NCI-H82 treated with DMSO at 0.1 percent for 48 hours (cell line): ENCODE data around the gene NPIPA3.
"Not testable (repeated sequence)": the region's sequence is repeated elsewhere in the genome, so short reads cannot be mapped to it uniquely, and the experiment has no call there.

ENCODE experiments used
- DNase-seq: peaks from one replicate; lab custom pipeline; 2025; ENCODE audit not compliant: unreplicated experiment; lab: John Stamatoyannopoulos, UW

Gene NPIPA3

DNA sequence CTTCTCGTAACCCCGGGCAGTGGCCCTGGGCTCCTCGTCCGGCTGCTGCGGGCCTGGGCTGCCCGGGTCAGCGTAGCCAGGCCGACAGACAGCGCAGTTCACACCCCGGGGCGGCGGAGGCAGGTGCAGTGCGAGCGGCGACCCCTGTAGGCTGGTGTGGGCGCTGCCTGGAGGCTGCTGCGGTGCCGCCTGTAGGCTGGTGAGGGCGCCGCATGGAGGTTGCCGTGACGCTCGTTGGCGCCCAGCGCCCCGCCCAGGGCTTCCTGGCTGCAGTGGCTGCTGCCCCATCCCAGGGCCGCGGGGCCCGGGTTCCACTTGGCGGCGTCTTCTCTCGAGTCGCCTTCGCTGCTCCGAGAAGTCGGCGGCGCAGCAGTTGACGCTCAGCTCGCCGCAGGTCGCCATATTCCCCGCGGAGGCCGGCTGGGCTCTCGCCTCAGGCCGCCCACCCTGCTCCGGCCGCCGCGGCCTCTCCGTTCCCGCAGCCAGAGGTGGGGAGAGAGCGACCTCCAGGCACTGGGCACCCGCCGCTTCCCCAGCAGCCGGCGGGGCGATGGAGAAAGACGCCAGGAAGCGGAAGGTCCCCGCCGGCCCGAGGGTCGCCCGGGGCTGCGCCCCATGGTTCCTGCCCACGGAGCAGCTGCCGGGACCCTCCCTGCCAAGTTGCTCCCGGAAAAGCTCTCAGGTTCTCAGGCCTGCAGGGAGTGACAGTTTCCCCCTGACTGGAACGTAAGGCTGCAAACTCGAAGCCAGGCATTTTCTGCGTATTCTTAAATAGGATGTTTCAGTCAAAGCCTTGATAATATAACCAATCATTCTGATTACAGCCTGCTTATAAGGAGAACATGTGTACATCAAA is at the start of gene NPIPA3:
Gene NPIPA3 (plus strand): TSS at position 256 of the 856 bp plus-strand sequence. CDS start 5,533 bp downstream, outside the sequence.
- not testable (repeated sequence) for DNase-seq

DNA sequence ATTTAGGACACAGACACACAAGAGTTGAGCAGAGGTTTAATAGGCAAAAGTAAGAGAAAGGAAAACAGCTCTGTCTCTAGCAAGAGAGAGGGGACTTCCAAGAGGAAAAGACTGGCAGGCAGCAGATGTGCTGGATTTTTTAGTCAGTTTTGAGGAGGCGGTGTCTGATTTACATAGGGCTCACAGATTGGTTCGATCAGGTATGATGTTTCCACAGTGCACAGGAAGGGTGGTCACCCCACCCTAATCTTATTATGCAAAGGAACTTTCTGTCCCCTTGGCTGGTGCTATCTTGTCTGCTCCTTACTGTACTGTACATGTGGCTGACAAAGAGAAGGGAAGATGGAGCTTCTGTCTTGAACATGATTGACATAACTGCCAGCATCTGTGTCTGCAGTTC is 45.1 kb upstream of the NPIPA3 start:
- peak; percentile 96 for DNase-seq

DNA sequence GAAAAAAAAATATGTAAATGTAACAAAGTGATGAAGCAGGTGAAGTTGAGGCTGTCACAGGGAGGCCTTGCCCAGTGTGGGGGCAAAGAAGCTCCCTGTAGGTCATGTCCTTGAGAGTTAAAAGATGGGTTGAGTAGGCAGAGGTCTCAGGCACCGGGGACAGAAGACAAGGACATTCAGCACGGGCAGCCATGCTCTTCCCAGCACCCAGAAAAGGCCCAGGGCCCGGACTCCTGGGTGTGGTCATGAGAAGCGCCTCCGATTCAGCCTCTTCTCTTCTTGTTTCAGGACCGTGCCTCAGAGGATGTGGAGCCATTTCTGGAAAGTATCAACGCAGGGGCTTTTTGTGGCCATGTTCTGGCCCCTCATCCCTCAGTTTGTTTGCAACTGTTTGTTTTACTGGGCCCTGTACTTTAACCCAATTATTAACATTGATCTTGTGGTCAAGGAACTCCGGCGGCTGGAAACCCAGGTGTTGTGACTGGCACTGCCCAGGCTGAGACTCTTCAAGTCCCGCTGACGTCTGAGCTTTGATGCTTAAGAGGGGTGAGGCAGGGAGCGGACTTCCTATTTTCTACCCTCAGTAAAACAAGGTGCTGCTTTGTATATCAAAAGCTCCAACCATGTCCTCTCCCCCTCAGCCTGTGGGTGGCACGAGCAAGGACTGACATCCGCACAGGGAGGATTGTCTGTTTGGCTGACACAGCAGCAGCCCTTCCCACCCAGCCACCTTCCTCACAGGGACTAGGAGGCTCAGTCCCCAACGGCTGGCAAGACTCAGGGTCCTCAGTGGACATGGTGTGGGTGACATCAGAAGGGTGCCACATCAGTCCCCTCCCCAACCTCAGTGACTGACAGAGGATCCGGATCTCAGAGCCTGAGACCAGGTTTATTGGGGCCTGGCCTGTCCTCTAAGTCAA is 35.6 kb upstream of the NPIPA3 start:
- no peak for DNase-seq

DNA sequence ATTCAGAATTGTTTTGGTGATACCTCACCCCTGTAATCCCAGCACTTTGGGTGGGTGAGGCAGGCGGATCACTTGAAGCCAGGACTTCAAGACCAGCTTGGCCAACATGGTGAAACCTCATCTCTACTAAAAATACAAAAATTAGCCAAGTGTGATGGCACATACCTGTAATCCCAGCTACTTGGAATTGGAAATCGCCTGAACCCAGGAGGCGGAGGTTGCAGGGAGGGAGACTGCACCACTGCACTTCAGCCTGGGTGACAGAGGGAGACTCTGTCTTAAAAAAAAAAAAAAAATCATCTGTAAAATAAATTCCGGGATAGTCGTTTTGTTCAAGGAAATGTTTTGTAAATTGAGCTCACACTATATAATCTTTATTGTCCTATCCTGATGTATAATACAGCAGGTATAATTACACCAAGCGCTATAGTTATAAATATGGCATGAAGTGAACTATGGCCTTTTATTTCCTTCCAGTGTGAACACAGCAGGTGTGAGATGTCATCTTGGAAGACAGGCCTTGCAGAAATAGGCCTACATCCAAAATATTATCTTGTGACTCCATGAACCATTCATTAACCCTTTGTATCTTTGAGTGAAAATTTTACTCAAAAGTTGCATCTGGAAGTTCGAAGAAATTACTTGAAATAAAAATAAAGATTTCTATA is 34.5 kb upstream of the NPIPA3 start:
- DNase-seq = no peak

DNA sequence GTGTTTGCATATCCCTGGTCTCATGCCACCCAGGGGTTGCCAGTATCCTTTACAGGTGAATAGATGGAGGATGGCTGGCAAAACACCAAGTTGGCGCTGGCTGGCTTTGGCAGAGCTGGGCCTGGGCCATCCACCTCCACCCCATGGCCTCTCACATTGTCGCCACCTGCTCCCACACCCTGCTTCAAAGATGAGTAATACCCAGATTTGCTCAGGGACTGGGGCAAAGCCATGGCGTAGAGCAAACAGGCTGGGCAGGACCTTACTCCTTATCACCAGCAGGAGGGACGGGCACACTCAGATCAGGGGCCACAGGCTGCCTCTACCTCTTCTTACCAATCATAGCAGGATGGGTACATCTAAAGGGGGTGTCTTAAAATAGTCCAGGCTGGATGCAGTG is 33.4 kb upstream of the NPIPA3 start:
- no peak for DNase-seq

DNA sequence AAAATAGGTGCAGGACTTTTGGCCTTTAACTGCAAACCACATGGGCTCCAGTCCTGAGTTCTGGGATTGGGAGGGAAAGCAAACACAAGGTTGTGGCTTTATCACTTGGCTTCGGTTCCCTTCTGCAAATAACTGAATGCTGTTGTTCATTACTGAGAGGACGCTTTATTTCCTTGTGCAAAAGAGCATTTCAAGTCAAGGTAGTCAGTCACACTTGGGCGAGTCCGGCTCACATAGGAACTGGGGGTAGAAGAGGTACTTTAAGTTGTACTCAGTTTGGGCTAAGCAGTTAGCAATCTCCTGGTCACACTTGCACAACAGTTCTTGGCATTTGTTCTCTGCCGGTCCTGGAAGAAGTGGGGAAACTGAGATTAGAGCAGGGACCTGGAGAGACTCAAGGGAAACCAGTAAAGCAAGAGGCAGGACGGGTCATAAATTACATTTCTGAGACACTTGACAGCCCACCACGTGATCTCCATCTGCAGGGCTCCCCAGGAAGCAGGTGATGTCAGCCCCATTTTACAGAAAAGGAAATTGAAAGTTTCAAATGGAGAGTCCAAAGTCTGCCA is 30.7 kb upstream of the NPIPA3 start:
- no peak for DNase-seq

DNA sequence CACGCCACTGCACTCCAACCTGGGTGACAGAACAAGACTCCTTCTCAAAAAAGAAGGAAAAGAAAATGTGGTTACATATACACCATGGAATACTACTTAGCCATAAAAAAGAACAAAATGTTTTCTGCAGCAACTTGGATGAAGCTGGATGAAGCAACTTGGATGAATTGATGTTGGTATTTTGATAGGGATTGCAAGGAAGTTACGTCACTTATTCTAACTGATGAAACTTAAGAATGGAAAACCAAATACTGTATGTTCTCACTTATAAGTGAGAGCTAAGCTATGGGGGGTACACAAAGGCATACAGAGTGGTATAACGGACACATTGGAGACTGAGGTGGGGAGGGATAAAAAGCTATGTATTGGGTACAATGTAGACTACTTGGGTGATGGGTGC is 26.6 kb upstream of the NPIPA3 start:
- DNase-seq = no peak

DNA sequence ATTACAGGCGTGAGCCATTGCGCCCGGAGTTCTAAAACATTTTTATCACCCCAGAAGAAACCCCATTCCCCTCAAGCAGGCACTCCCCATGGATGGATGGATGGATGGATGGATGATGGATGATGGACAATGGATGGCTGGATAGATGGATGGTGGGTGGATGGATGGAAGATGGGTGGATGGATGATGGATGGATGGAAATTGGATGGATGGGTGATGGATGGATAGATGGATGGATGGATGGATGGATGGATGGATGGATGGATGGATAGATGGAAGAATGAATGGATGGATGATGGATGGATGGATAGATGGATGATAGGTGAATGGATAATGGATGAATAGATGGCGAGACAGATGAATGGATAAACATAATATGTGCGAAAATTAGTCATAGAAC is 25.6 kb upstream of the NPIPA3 start:
- DNase-seq = no peak

DNA sequence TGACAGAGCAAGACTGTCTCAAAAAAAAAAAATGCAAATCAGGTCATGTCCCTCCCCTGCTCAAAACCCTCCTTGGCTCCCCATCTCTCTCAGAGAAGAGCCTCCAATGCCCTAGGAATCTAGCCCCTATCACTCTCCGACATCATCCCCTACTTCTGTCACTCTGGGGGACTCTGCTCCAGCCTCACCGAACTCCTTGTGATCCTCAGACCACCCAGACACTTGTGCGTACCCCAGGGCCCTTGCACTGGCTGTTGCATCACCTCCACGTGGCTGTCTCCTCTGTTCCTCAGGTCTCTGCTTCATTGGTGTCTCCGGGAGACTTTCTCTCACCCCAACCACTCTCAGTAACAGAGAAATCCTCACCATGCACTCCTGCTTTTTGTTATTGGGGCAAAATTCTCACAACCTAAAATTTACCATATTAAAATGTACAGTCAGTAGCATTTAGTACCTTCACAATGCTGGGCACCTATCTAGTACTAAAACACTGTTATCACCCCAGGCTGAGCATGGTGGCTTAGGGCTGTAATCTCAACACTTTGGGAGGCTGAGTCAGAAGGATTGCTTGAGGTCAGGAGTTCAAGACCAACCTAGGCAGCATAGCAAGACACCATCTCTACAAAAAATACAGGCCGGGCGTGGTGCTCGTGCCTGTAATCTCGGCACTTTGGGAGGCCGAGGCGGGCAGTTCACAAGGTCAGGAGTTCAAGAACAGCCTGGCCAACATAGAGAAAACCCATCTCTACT is 24.3 kb upstream of the NPIPA3 start:
- DNase-seq = no peak

DNA sequence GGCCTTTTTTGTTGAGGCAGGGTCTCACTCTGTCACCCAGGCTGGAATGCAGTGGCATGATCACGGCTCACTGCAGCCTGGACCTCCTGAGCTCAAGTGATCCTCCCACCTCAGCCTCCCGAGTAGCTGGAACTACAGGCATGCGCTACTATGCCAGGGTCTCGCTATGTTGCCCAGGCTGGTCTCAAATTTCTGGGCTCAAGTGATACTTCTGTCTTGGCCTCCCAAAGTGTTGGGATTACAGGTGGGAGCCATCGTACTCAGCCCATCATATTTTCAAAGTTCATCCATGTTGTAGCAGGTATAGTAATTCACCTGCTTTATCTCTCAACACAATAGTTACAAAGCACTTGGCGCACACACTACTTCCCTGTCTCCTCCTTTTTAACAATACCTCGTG is 22.8 kb upstream of the NPIPA3 start:
- DNase-seq = not testable (repeated sequence)

DNA sequence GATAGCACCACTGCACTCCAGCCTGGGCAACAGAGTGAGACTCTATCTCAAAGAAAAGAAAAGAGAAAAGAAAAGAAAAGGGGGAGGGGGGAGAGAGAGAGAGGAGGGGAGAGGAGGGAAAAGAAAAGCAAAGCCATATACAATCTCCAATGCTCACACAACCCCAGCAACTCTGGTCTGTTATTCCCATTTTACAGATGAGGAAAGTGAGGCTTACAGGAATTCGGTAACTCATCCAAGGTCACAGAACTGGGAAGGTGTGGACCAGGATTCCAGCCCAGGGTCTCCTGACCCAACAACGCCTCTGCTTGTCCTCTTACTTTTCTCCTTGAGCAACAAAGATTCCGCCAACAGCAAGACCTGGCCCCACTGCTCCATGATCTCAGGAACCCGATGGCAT is 22.1 kb upstream of the NPIPA3 start:
- DNase-seq = no peak

DNA sequence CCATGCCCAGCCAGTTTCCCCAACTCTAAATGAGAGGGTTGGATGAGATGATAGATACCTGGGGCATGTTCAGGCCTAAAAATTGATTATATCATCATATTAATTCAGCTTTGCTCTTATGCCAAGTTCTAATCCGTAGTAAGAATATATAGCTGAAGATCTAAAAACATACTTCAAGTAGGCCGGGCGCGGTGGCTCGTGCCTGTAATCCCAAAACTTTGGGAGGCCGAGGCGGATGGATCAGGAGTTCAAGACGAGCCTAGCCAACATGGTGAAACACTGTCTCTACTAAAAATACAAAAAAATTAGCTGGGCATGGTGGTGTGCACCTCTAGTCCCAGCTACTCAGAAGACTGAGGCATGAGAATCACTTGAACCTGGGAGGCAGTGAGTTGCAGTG is 21.1 kb upstream of the NPIPA3 start:
- no peak for DNase-seq

DNA sequence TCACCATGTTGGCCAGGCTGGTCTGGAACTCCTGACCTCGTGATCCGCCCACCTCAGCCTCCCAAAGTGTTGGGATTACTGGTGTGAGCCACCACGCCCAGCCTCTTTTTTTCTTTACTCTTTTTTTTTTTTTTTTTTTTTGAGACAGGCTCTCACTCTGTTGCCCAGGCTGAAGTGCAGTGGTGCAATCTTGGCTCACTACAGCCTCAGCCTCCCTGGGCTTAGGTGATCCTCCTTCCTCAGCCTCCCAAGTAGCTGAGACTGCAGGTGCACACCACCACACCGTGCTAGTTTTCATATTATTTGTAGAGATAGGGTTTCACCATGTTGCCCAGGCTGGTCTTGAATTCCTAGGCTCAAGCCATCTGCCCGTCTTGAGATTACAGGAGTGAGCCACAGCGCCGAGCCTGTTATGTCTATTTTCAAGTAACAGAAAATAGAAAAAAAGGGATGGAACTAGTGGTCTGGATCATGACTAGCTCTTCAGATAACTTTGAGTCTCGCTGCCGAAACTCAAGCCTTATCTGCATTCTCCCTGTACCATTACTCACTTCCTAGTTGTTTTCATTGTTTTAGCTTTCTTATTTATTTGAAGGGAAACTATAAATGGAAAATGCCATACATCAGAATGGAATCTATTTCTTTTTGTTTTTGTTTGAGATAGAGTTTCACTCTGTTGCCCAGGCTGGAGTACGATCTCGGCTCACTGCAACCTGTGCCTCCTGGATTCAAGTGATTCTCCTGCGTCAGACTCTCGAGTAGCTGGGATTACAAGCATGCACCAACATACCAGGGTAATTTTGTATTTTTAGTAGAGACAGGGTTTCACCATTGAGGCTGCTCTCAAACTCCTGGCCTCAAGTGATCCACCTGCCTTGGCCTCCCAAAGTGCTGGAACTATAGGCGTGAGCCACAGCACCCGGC is 17.1 kb upstream of the NPIPA3 start:
- not testable (repeated sequence) for DNase-seq

DNA sequence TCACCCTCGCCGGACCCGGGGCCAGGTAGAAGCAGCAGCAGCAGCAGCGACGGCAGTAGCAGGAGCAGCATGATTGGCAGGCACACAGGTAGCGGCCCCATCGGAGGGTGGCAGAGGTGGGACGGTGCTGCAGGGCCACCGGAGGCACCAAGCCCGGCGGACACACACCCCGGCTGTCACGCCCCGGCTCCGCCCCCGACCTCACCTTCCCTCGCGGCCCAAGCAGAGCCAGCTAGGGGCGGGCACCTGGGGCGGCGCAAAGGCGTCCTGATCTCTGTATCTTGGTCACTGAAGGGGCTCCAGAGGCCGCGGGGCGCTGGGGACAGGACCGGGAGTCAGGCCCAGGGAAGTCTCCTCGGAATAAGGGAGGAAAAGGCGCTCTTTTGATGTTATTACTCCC is 9.1 kb upstream of the NPIPA3 start, which contains the start of gene PLA2G10:
Gene PLA2G10 (minus strand): TSS at position 180 of the 400 bp plus-strand sequence. CDS start 79 bp downstream, at position 101.
- not testable (repeated sequence) for DNase-seq

DNA sequence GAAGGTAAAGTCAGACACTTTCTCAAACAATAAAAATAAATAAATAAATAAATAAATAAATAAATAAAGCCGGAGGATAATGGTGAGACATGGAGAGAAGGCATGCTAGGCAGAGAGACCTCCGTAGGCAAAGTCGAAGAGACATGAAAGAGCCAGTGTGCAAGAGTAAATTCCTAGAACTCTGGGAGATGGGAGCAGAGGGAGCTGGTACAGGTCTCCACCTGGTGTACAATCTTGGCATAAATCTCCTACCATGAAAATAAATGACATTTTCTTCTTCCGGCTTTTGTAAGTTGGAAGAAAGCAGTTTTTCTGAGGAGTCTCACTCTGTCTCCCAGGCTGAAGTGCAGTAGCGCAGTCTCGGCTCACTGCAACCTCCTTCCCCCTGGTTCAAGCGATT is 1.4 kb upstream of the NPIPA3 start:
- not testable (repeated sequence) for DNase-seq

DNA sequence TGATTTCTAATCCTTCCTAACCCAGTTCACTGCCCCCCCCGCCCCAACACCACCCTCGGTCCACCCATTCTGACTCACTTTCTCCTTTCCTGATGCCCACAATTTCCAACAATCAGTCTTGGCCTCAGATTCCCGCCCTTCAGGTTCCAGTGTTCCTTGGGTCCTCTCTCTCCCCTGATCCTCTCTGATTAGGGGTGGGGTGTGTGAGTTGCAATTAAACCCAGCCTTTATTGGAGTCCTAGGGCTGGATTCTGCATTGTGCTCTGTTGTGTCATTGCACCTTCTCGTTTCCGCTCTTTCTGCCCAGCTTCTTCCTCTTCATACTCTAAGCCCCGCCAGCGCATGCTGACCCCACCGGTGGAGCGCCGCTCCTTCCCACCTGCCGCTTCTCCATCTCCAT is 539 bp upstream of the NPIPA3 start:
- DNase-seq = not testable (repeated sequence)

DNA sequence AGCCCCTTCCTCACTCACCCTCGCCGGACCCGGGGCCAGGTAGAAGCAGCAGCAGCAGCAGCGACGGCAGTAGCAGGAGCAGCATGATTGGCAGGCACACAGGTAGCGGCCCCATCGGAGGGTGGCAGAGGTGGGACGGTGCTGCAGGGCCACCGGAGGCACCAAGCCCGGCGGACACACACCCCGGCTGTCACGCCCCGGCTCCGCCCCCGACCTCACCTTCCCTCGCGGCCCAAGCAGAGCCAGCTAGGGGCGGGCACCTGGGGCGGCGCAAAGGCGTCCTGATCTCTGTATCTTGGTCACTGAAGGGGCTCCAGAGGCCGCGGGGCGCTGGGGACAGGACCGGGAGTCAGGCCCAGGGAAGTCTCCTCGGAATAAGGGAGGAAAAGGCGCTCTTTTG is 30.0 kb downstream of the NPIPA3 start:
- not testable (repeated sequence) for DNase-seq

DNA sequence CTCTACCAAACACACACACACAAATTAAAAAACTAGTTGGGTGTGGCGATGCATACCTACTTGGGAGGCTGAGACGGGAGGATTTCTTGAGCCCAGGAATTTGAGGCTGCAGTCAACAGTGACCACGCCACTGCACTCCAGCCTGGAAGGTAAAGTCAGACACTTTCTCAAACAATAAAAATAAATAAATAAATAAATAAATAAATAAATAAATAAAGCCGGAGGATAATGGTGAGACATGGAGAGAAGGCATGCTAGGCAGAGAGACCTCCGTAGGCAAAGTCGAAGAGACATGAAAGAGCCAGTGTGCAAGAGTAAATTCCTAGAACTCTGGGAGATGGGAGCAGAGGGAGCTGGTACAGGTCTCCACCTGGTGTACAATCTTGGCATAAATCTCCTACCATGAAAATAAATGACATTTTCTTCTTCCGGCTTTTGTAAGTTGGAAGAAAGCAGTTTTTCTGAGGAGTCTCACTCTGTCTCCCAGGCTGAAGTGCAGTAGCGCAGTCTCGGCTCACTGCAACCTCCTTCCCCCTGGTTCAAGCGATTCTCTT is 37.7 kb downstream of the NPIPA3 start:
- DNase-seq = not testable (repeated sequence)

DNA sequence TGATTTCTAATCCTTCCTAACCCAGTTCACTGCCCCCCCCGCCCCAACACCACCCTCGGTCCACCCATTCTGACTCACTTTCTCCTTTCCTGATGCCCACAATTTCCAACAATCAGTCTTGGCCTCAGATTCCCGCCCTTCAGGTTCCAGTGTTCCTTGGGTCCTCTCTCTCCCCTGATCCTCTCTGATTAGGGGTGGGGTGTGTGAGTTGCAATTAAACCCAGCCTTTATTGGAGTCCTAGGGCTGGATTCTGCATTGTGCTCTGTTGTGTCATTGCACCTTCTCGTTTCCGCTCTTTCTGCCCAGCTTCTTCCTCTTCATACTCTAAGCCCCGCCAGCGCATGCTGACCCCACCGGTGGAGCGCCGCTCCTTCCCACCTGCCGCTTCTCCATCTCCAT is 38.6 kb downstream of the NPIPA3 start:
- not testable (repeated sequence) for DNase-seq
